GM15510 (cell line): Measurements from ENCODE around the gene ITGAV.

Source experiments
- POLR2A ChIP-seq: IDR thresholded peaks from 3 replicates; pipeline ENCODE4 v1.6.1; 2011; ENCODE audit warnings: borderline replicate concordance; ENCODE audit not compliant: insufficient read length; ENCODE audit errors: extremely low read depth

ITGAV gene

DNA sequence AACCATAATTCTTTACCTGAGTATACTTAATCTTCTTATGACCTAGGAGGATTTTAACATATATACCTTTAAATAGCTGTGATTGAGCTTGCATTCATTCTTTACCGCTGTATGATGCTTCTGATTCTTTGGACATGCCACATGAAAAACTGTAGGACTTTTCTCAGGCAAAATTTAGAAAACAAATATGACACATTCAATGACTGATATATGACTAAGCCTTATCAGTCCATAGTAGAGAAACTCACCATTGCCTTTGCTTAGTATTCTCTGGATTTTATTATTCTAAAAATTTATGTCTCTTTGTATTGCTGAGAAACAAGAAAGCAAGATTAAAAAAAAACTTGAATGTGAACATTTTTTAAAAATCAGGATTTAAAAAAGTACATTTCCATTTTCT, 107.7 kb downstream of the ITGAV start:
- TF ChIP-seq POLR2A: no peak

DNA sequence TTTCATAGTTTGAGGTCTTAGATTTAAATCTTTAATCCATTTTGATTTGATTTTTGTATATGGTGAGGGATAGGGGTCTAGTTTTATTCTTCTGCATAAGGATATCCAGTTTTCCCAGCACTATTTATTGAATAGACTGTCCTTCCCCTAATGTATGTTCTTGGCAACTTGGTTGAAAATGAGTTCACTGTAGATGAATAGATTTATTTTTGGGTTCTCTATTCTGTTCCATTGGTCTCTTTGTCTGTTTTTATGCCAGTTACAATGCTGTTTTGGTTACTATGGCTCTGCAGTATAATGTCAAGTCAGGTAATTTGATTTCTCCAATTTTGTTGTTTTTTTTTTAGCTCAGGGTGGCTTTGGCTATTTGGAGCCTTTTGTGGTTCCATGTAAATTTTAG, 109.9 kb downstream of the ITGAV start:
- TF ChIP-seq POLR2A: no peak

DNA sequence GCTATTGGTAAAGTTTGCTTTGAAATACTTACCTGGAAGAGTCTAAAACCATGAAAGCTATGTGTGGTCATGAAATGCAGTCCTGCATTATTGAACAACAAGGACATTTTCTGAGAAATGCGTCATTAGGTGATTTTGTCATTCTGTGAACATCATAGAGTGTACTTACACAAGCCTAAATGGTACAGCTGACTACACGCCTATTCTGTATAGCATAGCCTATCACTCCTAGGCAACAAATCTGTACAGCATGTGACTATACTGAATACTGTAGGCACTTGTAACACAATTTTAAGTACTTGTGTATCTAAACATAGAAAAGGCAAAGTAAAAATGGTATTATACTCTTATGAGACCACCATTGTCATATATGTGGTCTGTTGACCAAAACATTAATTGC, 112.2 kb downstream of the ITGAV start:
- TF ChIP-seq POLR2A: no peak

DNA sequence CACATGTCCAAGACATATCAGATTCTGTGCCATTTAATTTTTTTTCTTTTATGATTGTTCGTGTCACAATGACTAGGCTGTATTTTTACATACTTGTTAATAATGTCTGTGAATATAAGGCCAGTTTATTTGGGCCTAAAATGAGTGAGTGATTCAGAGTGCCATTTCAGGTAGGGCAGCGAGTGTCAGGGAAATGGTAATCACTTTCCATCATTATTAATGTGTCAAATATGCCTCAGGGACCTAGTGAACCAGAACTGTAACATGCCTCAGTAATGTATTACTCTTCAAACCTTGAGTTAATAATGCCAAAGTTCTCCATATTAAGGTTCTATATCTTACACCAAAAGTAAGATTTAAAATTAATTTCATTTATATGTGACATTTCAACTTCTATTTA, 112.6 kb downstream of the ITGAV start:
- no peak for TF ChIP-seq POLR2A

DNA sequence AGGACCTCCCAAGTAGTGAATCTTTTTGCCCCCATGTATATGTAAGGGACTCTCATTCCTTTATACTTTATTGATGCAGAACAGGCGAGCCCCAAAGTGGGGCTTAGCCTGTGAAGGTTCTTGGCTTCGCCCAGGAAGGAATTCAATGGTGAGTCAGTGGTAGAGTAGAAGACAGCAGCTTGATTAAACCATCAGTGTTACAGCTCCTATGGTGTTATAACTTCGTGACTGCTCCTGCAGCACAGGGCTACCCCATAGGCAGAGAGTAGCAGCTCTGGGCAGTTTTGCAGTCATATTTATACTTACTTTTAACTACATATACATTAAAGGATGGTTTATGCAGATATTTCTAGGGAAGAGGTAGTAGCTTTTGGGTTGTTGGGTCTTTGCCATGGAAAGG, 115.0 kb downstream of the ITGAV start:
- TF ChIP-seq POLR2A: no peak

DNA sequence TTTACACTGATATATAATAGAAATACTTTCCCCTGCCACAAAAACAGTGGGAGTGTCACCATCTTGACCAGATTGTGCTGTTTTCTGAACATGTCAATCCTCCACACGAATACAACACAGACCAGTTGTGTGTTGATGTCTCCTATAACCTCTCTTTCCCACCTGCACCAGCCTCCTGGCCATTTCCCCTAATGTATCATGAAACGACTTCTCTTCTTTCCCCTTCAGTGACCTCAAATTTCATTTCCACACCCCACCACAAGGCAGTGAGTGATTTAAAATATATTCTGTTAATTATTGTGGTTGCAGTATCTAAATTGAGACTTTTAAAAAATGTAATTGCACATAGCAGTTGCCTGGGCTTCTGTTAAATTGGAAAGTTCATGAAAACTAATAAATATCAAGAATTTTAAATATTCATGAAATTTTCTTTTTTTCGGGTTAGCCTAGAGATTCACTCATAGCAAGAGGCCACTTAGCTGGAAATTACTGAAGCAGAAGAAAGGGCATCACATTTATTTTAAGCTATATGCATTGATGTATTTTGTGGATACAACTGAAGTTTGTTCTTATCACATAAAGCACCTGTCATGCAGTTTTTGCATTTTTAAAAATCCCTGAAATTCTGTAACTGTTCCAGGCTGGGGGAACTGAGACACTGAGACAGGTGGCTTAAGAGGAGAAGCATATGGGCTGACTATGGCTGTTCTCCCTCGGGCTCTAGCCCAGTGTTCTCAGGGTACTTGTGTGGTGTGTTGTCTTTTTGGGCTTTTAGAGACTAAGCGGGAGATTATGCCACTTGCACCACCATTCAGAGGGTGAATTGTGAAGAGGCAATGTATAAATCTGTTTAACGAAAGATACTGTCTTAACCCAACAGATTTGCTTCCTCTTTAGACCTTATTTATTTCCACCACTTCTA, 119.9 kb downstream of the ITGAV start:
- no peak for TF ChIP-seq POLR2A

DNA sequence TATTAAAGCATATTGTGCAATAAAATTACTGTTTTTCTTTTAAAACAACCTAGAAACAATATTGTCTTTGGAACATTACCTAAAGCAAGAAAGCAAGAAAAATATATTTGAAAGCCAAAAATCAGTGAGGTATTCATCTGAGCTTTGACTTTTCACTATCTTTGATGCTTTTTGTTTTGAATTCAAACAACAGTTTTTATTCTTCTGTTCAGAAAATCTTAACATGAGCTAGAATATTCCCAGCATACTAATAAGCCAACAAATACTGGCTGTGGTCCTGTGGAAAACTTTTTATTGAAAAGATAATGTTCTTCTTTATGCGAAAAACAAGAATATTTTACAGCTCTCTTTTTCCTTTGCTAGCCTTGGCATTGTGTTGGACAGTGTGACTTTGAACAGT, 123.8 kb downstream of the ITGAV start:
- no peak for TF ChIP-seq POLR2A

DNA sequence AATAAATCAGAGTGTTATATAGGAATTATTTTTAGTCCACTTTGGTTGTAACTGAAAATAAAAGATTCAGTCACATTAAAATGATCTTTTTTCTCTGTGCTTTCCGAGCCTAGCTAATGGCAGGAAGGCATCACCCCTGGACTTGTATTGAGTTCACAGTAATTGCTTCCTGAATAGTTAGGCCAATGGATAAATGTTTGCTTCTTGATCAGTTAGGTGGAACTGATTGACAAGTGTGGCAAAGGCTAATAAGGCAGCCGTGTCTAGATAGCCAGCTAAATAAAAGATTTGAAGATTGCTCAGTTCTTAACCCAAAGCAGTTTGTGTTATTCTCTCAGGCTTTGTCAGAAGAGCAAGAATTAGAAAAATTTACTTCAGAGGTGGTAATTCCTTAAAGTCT, 124.8 kb downstream of the ITGAV start:
- TF ChIP-seq POLR2A: no peak

DNA sequence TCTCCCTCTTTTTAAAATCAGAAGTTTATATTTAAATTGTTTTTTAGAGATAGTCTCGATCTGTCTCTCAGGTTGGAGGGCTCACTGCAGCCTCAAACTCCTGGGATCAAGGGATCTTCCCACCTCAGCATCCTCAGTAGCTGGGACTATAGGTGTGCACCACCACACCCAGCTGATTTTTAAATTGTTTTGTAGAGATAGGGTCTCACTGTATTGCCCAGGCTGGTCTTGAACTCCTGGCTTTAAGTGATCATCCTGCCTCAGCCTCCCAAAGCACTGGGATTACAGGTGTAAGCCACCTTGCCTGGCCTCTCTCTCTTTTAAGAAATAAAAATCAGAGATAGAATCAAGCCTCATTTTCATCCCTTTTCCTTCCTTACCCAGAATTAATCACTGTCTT, 126.1 kb downstream of the ITGAV start:
- no peak for TF ChIP-seq POLR2A

DNA sequence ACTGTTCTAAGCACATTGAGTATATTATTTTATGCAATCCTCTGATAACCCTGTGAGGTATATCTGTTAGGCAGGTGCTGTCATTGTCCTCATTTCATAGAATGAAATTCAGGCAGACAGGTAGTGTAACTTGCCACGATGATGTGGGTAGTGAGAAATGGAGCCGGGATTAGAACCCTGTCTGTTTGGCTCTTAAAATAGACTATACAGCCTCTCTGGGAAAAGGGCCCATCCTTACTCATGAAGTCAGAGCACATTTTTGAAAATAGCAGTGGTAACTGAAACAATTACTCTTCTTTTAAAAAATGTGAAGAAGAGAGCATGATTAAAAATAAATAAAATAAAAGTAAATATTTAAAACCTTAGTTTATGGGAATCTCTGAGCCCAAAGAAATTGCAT, 127.0 kb downstream of the ITGAV start:
- TF ChIP-seq POLR2A: no peak

DNA sequence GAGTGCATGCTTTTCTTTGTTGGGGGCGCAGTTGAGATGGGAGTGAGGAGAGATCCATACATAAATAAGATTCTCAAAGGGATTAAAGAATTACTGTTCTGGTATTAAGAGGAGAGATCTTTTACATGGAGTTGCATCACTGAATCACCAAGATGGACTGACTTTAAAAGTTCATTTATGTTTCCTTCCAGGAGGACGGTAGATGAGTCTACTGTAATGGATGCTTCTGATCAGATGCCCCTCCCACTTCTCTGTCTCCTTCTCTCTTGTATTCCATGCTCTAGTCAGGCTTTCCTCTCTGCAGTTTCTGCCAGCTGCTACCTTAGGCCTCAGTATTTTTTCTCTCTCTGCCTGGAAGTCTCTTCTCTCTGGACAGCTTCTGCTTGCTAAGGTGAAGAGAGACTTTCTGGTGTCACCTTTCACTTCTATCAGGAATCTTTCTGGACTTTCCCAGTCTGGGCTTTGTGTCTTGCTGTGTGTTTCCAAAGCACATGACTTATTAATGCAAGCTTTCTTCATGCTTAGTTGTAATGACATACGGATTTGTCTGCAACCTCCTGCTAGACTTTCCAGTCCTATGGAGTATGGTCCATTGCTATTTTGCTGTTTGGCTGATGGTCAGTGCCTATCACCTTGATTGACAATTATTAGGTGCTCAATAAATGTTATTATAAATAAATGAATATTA, 127.6 kb downstream of the ITGAV start:
- no peak for TF ChIP-seq POLR2A

DNA sequence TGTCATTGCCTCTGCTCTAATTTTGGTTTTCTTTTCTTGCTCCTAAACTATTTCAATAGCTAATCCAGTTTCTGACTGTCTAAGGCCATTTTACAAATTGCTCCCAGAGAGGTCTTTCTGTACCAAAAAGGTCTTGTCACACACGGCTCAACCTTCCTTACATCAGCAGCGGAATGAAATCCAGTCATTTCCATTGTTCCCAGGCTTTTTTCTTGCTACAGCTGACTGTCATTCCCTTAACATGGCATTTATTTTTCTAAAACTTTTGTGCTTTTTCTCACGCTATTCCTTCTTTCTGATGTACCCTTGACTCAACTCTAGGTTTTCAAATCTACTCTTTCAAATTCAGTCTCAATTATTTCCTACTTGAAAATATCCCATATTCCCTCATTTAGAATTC, 128.3 kb downstream of the ITGAV start:
- TF ChIP-seq POLR2A: no peak

DNA sequence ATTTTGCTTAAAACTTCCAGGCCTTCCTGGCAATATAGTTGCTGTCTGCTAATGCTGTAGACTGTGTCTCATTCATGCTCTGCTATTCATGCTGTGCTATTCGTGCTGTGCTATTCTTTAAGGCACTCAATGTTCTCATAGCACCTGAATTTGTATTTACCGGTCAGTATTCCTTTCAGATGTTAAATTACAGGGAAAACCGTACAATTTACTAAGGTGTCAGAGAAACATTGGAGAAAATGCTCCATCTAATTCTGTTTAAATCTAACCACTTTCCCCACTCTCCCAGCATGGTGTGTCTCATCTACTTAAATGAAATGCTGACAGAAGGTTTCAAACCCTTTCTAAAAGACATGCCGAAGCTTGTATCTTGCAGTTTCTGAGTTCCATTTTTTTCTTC, 129.0 kb downstream of the ITGAV start:
- TF ChIP-seq POLR2A: no peak

DNA sequence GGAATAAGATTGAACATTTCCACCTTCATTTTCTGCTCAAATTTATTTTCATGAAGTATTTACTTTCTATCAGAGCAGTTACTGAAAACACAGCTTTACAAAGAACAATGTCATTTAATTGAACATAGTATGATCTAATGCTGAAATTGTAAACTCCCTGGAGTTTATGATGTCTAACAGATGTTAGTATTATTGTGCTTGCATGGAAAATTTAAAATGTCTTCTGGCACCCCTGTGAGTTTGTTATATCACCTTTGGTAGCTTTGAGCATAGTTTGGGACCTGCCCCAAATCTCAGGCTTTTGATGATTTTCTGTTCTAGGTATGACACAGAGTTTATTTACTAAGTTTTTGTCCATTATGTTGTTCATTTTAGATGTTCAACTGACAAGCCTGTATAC, 132.1 kb downstream of the ITGAV start:
- no peak for TF ChIP-seq POLR2A

DNA sequence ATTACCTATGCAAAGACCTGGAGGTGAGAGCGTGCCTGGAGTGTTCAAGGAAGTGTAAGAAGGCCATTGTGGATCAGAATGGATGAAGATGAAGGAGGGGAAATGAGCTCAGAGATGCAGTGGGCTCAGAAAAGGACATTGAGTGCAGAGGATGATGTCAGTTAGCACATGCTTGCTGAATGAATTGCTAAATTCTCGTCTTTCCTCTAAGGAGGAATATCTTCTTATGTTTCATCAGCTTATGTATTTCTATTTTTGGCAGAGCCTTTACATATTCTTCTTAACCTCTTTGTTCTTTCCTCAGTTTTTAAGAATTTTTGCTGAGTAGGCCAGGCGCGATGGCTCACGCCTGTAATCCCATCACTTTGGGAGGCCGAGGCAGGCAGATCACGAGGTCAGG, 134.9 kb downstream of the ITGAV start:
- no peak for TF ChIP-seq POLR2A

DNA sequence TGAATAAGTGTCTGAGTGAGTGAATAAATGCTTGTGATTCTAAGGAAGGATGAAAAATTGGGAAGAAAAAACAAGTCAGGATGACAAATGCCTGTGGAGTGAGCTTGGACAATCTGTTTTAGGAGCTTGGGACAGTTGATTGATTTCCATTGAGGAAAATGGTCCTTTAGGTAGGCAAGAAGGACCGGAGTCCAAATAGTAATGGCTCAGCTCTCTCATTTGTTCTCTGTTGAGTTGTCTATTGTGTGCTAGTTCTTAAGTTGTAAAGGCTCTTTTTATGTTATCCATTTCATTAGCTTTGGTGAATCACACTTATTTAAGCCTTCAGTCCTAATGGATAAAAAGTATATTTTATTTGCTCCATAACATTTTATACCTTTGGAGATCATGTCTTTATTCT, 135.9 kb downstream of the ITGAV start:
- TF ChIP-seq POLR2A: no peak
